Subcutaneous adipose tissue (tissue), 4 donors: ENCODE results near the gene MMP14. TPM values are rescaled to one million over a fixed set of nuclear protein-coding genes. Genes with fewer than 3 reads are reported as not detected.

Source experiments
- CTCF ChIP-seq: fragments of 450-650 bp; IDR thresholded peaks from one replicate; pipeline ENCODE4 v1.5.1; 2016; ENCODE audit warnings: low read depth, mild to moderate bottlenecking, control low read depth, antibody characterized with exemption, moderate library complexity
- total RNA-seq, 4 donors: library from RNA; depleted of rRNA; stranded (reverse); fragments of >200 nt; gene quantifications; one replicate each; pipeline ENCODE4 v1.1.0, GENCODE V29; 2016

MMP14 gene
- 100 to 1,000 TPM; 134 to 284 (median 217) TPM for total RNA-seq

DNA sequence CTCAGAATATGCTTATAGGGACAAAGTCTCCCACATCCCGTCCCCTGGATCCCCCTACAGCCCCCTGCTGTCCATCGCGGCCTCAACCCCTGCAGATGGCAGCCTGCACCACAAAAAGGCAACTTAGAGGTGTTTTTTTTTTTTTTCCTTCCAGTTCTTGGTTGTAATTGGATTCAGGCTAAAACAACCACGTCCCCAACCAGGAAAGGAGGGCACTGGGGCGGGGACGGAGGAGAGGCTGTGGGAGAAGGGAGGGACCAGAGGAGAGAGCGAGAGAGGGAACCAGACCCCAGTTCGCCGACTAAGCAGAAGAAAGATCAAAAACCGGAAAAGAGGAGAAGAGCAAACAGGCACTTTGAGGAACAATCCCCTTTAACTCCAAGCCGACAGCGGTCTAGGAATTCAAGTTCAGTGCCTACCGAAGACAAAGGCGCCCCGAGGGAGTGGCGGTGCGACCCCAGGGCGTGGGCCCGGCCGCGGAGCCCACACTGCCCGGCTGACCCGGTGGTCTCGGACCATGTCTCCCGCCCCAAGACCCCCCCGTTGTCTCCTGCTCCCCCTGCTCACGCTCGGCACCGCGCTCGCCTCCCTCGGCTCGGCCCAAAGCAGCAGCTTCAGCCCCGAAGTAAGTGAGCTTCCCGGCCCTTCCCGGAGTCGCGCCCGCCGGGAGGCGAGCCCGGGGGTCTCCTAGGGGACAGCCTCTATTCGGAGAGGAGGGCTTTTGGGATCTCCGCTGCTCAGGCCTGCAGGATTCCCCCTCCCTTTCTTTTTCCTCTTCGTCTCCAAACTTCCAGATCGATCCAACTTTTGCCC, at the start of gene MMP14:
TSS of gene MMP14 (plus strand) at position 285 of the 813 bp plus-strand sequence. CDS start at position 518, 233 bp downstream.
- TF ChIP-seq CTCF: no peak

DNA sequence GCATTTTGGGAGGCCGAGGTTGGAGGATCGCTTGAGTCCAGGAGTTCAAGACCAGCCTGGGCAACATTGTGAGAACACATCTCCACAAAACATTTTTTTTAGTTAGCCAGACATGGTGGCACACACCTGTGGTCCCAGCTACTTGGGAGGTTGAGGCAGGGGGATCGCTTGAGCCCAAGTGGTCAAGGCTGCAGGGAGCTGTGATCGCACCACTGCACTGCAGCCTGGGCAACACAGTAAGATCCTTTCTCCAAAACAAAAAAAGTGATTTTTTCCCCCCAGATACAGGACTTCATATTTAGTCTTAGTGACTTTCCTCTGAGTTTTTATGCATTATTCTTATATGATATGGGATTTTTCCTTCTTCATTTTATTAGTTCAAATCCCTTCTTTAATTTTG, 49.7 kb upstream of the MMP14 start:
- TF ChIP-seq CTCF: no peak

GRCh38 chr14:22791301-22791700, 45.1 kb upstream of the MMP14 start:
- no peak for TF ChIP-seq CTCF

DNA sequence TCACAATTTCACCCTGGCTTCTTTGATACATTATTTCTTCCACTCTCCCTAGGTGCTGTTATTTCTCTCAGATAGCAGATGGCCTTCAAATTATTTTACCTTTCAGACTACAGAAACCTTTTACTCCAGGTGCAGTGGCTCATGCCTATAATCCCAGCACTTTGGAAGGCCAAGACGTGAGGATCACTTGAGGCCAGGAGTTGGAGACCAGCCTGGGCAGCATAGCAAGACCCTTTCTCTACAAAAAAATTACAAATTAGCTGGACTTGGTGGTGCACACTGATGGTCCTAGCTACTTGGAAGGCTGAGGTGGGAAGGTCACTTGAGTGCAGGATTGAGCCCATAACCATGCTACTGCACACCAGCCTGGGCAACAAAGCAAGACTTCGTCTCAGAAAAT, 44.2 kb upstream of the MMP14 start:
- TF ChIP-seq CTCF: no peak

- TF ChIP-seq CTCF: no peak
These were observed 42.4 kb upstream of the MMP14 start for GRCh38 chr14:22793976-22794375.

- TF ChIP-seq CTCF: no peak
These were observed 41.8 kb upstream of the MMP14 start for GRCh38 chr14:22794551-22794951.

DNA sequence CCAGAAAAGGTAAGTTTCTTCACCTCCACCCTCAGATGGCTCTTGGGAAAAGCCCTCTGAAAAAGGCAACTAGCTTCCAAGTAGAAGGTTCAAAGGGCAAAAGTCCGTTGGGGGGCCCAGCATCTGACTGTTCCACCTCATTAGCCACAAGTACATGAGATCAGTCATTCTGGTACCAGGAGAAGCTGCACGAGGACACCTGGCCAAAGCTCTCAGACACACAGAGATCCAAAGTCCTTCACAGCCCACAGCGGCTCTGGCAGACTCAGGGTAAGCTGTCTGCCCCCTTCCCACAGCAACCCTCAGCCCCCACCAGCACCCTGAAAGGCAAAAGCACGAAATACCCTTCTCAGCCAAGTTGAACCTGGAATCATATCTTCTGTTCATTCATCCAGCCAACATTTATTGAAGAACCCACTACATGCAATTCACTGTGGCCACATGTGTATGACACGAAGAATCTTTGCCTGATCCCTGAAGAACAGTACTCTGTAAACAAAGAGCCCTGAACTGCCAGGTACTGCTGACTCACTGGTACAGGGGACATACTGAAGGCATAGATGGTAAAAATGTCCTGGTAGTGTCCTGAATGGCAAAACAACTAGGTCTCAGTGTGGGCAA, 40.2 kb upstream of the MMP14 start:
- no peak for TF ChIP-seq CTCF
